ENCODE measurements around the gene KCNQ2. TPM values are rescaled to one million over a fixed set of nuclear protein-coding genes. Genes with fewer than 3 reads are reported as not detected.

Gene KCNQ2
- polyA plus RNA-seq, 3 donors: not detected

DNA sequence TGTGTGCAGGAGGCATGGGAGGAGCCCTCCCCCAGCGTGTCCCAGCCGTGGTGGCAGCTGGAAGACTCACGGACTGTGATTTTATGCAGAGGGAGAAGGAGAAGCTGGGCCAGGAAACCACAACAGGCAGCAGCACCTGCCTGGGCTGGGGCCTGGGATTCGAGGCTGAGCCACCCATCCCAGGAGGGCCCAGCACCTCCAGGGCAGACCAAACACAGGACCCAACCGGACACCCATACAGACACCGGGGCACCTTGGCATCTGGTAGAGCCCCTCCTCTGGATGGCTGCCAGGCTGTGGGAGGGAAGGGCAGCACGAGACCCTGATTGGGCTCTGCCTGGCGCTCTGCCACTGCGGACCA lies 69.6 kb downstream of the KCNQ2 start:
- H3K9me3 ChIP-seq (replicated peaks in 1 of 2; ENCODE audit: control insufficient read depth in 1 of 2, insufficient read depth in 1 of 2, low read length in 2 of 2): no peaks in the 10 kb centered on the region
- H3K27me3 ChIP-seq (ENCODE audit: control insufficient read depth in 2 of 2, insufficient read depth in 2 of 2, low read length in 2 of 2): no peaks in the 10 kb centered on the region
- H3K9ac ChIP-seq (ENCODE audit: insufficient read depth, low read length, poor library complexity, severe bottlenecking): no peak overlapping the region
- Mint-ChIP-seq H3K36me3 (no peaks in the 10 kb centered on the region), H3K27me3 (ENCODE audit: low read depth in 3 of 3) (peaks cover 0 to 5% (median 1%) of the 10 kb centered on the region in 3 donors), H3K4me1 (no peaks in the 10 kb centered on the region), H3K4me3 (peak overlapping the region in 1 of 2 donors; percentile 11), H3K27ac (no peak overlapping the region), H3K9me3 (peaks cover 0 to 2% (median 0%) of the 10 kb centered on the region in 7 donors)
- H3K4me1 ChIP-seq (ENCODE audit: control insufficient read depth in 1 of 2, insufficient read depth in 2 of 2, low read length in 2 of 2): no peaks in the 10 kb centered on the region
- TF ChIP-seq, protein P1, sequence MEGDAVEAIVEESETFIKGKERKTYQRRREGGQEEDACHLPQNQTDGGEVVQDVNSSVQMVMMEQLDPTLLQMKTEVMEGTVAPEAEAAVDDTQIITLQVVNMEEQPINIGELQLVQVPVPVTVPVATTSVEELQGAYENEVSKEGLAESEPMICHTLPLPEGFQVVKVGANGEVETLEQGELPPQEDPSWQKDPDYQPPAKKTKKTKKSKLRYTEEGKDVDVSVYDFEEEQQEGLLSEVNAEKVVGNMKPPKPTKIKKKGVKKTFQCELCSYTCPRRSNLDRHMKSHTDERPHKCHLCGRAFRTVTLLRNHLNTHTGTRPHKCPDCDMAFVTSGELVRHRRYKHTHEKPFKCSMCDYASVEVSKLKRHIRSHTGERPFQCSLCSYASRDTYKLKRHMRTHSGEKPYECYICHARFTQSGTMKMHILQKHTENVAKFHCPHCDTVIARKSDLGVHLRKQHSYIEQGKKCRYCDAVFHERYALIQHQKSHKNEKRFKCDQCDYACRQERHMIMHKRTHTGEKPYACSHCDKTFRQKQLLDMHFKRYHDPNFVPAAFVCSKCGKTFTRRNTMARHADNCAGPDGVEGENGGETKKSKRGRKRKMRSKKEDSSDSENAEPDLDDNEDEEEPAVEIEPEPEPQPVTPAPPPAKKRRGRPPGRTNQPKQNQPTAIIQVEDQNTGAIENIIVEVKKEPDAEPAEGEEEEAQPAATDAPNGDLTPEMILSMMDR (IDR thresholded peaks at IDR 0.05): no peak
- WGBS (ENCODE audit: insufficient coverage): 53% methylated on average over 7 of the region's 9 CpGs
- no peaks in the 10 kb centered on the region for H3K79me2 ChIP-seq (ENCODE audit: insufficient read depth, low read length)
- no peak overlapping the region for H3K4me2 ChIP-seq (replicated peaks; ENCODE audit: extremely low read depth, low read length, poor library complexity, severe bottlenecking)
- no peak overlapping the region for H3K4me3 ChIP-seq (replicated peaks in 1 of 3; ENCODE audit: low read depth in 2 of 3, low read length in 3 of 3)
- no peak overlapping the region for H3K27ac ChIP-seq (ENCODE audit: low read depth in 1 of 2, low read length in 2 of 2)
- no peak for DNase-seq
- no peaks in the 10 kb centered on the region for H4K20me1 ChIP-seq (ENCODE audit: insufficient read depth, low read length)
- no peak overlapping the region for H2AFZ ChIP-seq (ENCODE audit: insufficient read depth, low read depth, low read length, poor library complexity, severe bottlenecking)
- intact Hi-C loops (cut with micrococcal nuclease): no loop called here
- no peaks in the 10 kb centered on the region for H3K36me3 ChIP-seq (replicated peaks in 1 of 2; ENCODE audit: control insufficient read depth in 1 of 2, insufficient read depth in 2 of 2, low read length in 2 of 2)

DNA sequence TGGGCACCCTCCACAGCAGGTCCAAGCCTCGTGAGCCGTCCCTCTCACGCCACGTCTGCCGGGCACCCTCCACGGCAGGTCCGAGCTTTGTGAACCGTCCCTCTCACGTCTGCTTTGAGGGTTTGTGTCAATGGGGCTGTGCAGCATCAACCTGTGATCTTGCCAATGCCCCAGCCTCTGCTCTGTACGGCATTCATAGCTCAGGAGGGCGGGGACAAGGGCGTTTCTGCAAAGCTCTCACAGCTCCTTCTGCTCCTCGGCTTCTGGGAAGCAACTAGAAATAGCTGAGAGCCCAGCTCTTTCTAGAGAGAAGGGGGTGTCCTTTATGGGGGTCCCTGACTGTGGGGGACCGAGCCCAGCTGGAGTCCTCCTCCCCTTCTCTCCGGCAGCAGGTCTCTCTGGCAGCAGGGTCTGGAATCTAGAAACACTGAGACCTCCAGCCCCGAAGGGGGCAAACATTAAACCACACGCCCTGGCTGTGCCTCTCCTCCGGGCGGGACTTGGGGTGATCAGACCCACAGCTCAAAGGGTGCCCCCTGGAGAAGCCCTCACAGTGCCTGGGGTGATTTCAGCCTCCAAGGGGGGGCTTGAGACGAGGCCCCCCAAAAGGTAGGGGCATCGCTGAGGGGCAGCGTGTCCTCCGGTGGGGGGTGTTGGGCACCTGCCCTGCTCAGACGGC lies 70.1 kb downstream of the KCNQ2 start:
- Mint-ChIP-seq H3K4me3 (peak overlapping the region in 1 of 2 donors; percentile 11), H3K27me3 (ENCODE audit: low read depth in 3 of 3) (peaks cover 0 to 8% (median 1%) of the 10 kb centered on the region in 3 donors), H3K9me3 (peaks cover 0 to 2% (median 0%) of the 10 kb centered on the region in 7 donors), H3K4me1 (no peaks in the 10 kb centered on the region), H3K36me3 (no peaks in the 10 kb centered on the region), H3K27ac (no peak overlapping the region)
- Histone ChIP-seq H3K27me3 (ENCODE audit: control insufficient read depth in 2 of 2, insufficient read depth in 2 of 2, low read length in 2 of 2) (no peaks in the 10 kb centered on the region), H3K9me3 (replicated peaks in 1 of 2; ENCODE audit: control insufficient read depth in 1 of 2, insufficient read depth in 1 of 2, low read length in 2 of 2) (no peaks in the 10 kb centered on the region), H3K4me3 (replicated peaks in 1 of 3; ENCODE audit: low read depth in 2 of 3, low read length in 3 of 3) (no peak overlapping the region), H3K4me2 (replicated peaks; ENCODE audit: extremely low read depth, low read length, poor library complexity, severe bottlenecking) (no peak overlapping the region), H3K79me2 (ENCODE audit: insufficient read depth, low read length) (no peaks in the 10 kb centered on the region), H3K4me1 (ENCODE audit: control insufficient read depth in 1 of 2, insufficient read depth in 2 of 2, low read length in 2 of 2) (no peaks in the 10 kb centered on the region), H2AFZ (ENCODE audit: insufficient read depth, low read depth, low read length, poor library complexity, severe bottlenecking) (no peak overlapping the region), H3K27ac (ENCODE audit: low read depth in 1 of 2, low read length in 2 of 2) (no peak overlapping the region), H3K36me3 (replicated peaks in 1 of 2; ENCODE audit: control insufficient read depth in 1 of 2, insufficient read depth in 2 of 2, low read length in 2 of 2) (no peaks in the 10 kb centered on the region), H4K20me1 (ENCODE audit: insufficient read depth, low read length) (no peaks in the 10 kb centered on the region), H3K9ac (ENCODE audit: insufficient read depth, low read length, poor library complexity, severe bottlenecking) (no peak overlapping the region)
- TF ChIP-seq, protein P1 (IDR thresholded peaks at IDR 0.05): no peak
- 74% methylated on average over 23 of the region's 24 CpGs for WGBS (ENCODE audit: insufficient coverage)
- intact Hi-C loops (cut with micrococcal nuclease): no loop called here
- DNase-seq: no peak
